DND-41 (cell line): ENCODE measurements around the gene TMEM184C.

ENCODE experiments used
- ATAC-seq: fragments of 200-7000 bp; cut with Tn5 transposase; 3 replicates; pipeline ENCODE4 v1.9.1; 2021; ENCODE audit warnings: low read depth; ENCODE audit not compliant: insufficient read depth
- DNase-seq: peaks from one replicate; pipeline ENCODE4 v3.0.0-alpha.2; 2020
- H2AFZ ChIP-seq: 2 replicates; pipeline ENCODE4 v1.6.0; 2012; ENCODE audit warnings: low read depth, low read length
- H3K27ac ChIP-seq: 2 replicates; pipeline ENCODE4 v1.5.1; 2012; ENCODE audit warnings: low read length, inconsistent platforms
- H3K27me3 ChIP-seq: fragments of 200-600 bp; sonication (generic); 2 replicates; pipeline ENCODE4 v1.6.0; 2012; ENCODE audit warnings: low read length, mild to moderate bottlenecking, inconsistent platforms; ENCODE audit not compliant: insufficient read depth, poor library complexity
- H3K36me3 ChIP-seq: 2 replicates; pipeline ENCODE4 v1.5.1; 2012; ENCODE audit warnings: low read length, inconsistent platforms; ENCODE audit not compliant: insufficient read depth
- H3K4me1 ChIP-seq: 2 replicates; pipeline ENCODE4 v1.5.1; 2012; ENCODE audit warnings: mild to moderate bottlenecking, low read length; ENCODE audit not compliant: insufficient read depth
- H3K4me2 ChIP-seq: 2 replicates; pipeline ENCODE4 v1.6.0; 2012; ENCODE audit warnings: mild to moderate bottlenecking, moderate library complexity, low read length, inconsistent platforms; ENCODE audit not compliant: insufficient read depth
- H3K4me3 ChIP-seq, 2 experiments: fragments of 200-600 bp in 1 of 2; shearing (Covaris generic) in 1 of 2; 2 replicates each; pipeline ENCODE4 v1.5.1; 2012 to 2016; ENCODE audit warnings: inconsistent platforms in 2 of 2, low read length in 2 of 2, mild to moderate bottlenecking in 2 of 2, low read depth in 1 of 2, moderate library complexity in 1 of 2
- H3K79me2 ChIP-seq: 2 replicates; pipeline ENCODE4 v1.6.0; 2012; ENCODE audit warnings: low read length, inconsistent platforms; ENCODE audit not compliant: insufficient read depth
- H3K9ac ChIP-seq: 2 replicates; pipeline ENCODE4 v1.6.0; 2012; ENCODE audit warnings: low read depth, mild to moderate bottlenecking, inconsistent platforms, low read length, moderate library complexity
- H3K9me3 ChIP-seq: 2 replicates; pipeline ENCODE4 v1.5.1; 2012; ENCODE audit warnings: low read length, moderate library complexity, mild to moderate bottlenecking, inconsistent platforms; ENCODE audit not compliant: insufficient read depth, severe bottlenecking
- H4K20me1 ChIP-seq: 2 replicates; pipeline ENCODE4 v1.6.0; 2012; ENCODE audit warnings: low read length; ENCODE audit not compliant: insufficient read depth
- EZH2 ChIP-seq: IDR thresholded peaks from 3 replicates; pipeline ENCODE4 v1.6.1; 2012; ENCODE audit warnings: borderline replicate concordance, low read depth, mild to moderate bottlenecking, moderate library complexity, low read length, inconsistent platforms; ENCODE audit not compliant: severe bottlenecking
- TF ChIP-seq, protein P1 (sequence below): IDR thresholded peaks from 2 replicates; pipeline ENCODE4 v1.5.1; 2012; ENCODE audit warnings: borderline replicate concordance, low read length, moderate library complexity, mild to moderate bottlenecking; ENCODE audit not compliant: poor library complexity, severe bottlenecking; ENCODE audit errors: extremely low read depth

TMEM184C gene

DNA sequence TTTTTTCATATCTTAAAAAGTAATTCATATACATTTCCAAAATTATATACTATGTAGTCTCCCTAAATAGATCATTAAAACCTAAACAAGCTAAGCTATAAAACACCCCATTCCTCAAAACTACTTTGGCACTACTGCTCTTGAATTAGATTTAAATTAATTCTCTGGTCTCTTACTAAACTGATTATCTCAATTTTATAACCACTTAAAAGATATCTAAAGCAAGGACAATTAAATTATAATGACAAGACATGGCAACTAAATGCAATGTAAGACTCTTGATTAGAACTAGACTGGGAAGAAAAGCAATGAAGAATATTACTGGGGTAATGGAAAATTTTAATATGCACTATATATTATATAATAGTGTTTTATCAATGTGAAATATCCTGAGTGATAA is 27.9 kb downstream of the TMEM184C start:
- Histone ChIP-seq H3K27me3 (no peaks in the 10 kb centered on the region), H3K79me2 (peaks cover 15% of the 10 kb centered on the region; the same call in 1 of the 2 replicates), H3K4me2 (no peak overlapping the region), H3K4me3 (no peak overlapping the region), H3K9me3 (no peaks in the 10 kb centered on the region), H2AFZ (no peak overlapping the region), H3K36me3 (peaks cover 46% of the 10 kb centered on the region), H3K9ac (no peak overlapping the region), H3K27ac (no peak overlapping the region), H3K4me1 (no peaks in the 10 kb centered on the region), H4K20me1 (no peaks in the 10 kb centered on the region; the same call in 1 of the 2 replicates)
- ATAC-seq (no peak), DNase-seq (no peak)
- no peak for TF ChIP-seq EZH2
- TF ChIP-seq, protein P1, sequence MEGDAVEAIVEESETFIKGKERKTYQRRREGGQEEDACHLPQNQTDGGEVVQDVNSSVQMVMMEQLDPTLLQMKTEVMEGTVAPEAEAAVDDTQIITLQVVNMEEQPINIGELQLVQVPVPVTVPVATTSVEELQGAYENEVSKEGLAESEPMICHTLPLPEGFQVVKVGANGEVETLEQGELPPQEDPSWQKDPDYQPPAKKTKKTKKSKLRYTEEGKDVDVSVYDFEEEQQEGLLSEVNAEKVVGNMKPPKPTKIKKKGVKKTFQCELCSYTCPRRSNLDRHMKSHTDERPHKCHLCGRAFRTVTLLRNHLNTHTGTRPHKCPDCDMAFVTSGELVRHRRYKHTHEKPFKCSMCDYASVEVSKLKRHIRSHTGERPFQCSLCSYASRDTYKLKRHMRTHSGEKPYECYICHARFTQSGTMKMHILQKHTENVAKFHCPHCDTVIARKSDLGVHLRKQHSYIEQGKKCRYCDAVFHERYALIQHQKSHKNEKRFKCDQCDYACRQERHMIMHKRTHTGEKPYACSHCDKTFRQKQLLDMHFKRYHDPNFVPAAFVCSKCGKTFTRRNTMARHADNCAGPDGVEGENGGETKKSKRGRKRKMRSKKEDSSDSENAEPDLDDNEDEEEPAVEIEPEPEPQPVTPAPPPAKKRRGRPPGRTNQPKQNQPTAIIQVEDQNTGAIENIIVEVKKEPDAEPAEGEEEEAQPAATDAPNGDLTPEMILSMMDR: no peak

DNA sequence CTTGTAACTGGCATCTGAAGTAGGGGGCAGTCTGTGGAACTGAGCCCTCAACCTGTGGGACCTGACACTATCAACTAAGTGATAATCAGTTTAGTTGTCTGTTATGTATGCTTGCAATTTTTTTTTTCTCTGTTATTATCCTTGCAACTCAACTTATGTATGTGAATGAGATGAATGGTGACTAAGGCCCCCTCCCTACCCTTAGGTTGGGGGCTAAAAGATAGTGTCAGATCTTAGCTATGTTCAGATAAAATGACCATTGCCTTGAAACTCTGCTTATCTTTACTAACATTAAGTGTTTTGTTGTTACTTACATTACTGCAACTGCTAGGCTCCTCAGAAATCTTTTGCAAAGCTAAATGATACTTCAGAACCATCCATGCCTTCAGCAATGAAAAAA is 31.5 kb downstream of the TMEM184C start:
- Histone ChIP-seq H3K9me3 (no peaks in the 10 kb centered on the region), H3K27me3 (no peaks in the 10 kb centered on the region), H2AFZ (no peak overlapping the region), H4K20me1 (no peaks in the 10 kb centered on the region; the same call in 1 of the 2 replicates), H3K27ac (no peak overlapping the region), H3K79me2 (peaks cover 17% of the 10 kb centered on the region; the same call in 1 of the 2 replicates), H3K4me3 (no peak overlapping the region), H3K4me2 (no peak overlapping the region), H3K36me3 (peaks cover 38% of the 10 kb centered on the region), H3K4me1 (no peaks in the 10 kb centered on the region), H3K9ac (no peak overlapping the region)
- ATAC-seq (no peak), DNase-seq (no peak)
- TF ChIP-seq, protein P1: no peak
- TF ChIP-seq EZH2: no peak

DNA sequence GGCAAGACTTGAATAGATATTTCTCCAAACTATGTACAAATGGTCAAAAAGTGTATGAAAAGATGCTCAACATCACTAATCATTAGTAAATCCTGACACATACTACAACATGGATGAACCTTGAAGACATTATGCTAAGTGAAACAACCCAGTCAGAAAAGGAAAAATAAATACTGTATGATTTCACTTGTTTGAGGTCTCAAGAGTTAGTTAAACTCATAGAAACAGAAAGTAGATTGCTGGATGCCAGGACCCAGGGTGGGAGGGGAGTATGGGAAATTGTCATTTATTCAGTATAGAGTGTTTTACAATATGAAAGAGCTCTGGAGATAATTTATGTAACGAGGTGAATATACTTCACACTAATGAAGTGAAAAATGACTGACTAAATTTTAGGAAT is 34.4 kb downstream of the TMEM184C start:
- Histone ChIP-seq H3K79me2 (peaks cover 9% of the 10 kb centered on the region; the same call in 1 of the 2 replicates), H3K4me3 (no peak overlapping the region), H2AFZ (no peak overlapping the region), H4K20me1 (no peaks in the 10 kb centered on the region), H3K9me3 (no peaks in the 10 kb centered on the region), H3K9ac (no peak overlapping the region), H3K27ac (no peak overlapping the region), H3K4me2 (no peak overlapping the region), H3K36me3 (peaks cover 48% of the 10 kb centered on the region), H3K27me3 (no peaks in the 10 kb centered on the region), H3K4me1 (no peaks in the 10 kb centered on the region)
- ATAC-seq: no peak
- no peak for TF ChIP-seq EZH2
- DNase-seq: no peak

DNA sequence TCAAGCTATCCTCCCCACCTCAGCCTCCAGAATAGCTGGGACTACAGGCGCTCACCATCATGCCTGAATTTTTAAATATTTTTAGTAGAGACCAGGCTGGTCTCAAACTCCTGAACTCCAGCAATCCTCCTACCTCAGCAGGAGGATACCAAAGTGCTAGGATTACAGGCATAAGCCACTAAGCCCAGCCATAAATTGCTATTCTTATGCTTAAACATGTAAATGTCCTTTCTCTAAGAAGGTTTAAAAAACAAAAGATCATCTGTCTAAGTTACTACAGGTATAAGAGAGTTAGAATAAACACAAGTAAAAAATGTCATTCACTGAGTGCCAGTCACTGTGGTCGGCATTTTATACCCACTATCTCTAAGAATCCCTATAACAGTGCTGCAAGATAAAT is 38.4 kb downstream of the TMEM184C start:
- TF ChIP-seq EZH2: no peak
- TF ChIP-seq, protein P1: no peak
- H3K4me3 ChIP-seq: no peak overlapping the region
- peaks cover 44% of the 10 kb centered on the region for H3K36me3 ChIP-seq
- no peak overlapping the region for H3K9ac ChIP-seq
- H3K79me2 ChIP-seq: no peaks in the 10 kb centered on the region
- no peak overlapping the region for H3K4me2 ChIP-seq
- ATAC-seq: no peak
- H3K4me1 ChIP-seq: no peaks in the 10 kb centered on the region
- H3K27me3 ChIP-seq: no peaks in the 10 kb centered on the region
- H4K20me1 ChIP-seq: no peaks in the 10 kb centered on the region
- DNase-seq: no peak
- H2AFZ ChIP-seq: no peak overlapping the region
- no peak overlapping the region for H3K27ac ChIP-seq
- no peaks in the 10 kb centered on the region for H3K9me3 ChIP-seq
